ENCODE results near the gene RCC2.

Gene RCC2

GRCh38 chr1:17369466-17369865, 70.0 kb downstream of the RCC2 start:
- DNase-seq = no peak

GRCh38 chr1:17365293-17365692, 74.2 kb downstream of the RCC2 start:
- DNase-seq = no peak

GRCh38 chr1:17363771-17364170, 75.7 kb downstream of the RCC2 start:
- DNase-seq = no peak

- no peak for DNase-seq
Measured at GRCh38 chr1:17363351-17363750, 76.1 kb downstream of the RCC2 start.

GRCh38 chr1:17361687-17362086, 77.8 kb downstream of the RCC2 start:
- DNase-seq = no peak

GRCh38 chr1:17360272-17360956, 79.1 kb downstream of the RCC2 start:
- no peak for DNase-seq

GRCh38 chr1:17359808-17360207, 79.7 kb downstream of the RCC2 start:
- no peak for DNase-seq

- DNase-seq = no peak
Measured at GRCh38 chr1:17359031-17359430, 80.4 kb downstream of the RCC2 start.

- DNase-seq = no peak
Measured at GRCh38 chr1:17358557-17358956, 80.9 kb downstream of the RCC2 start.
